ENCODE measurements around the gene SMG5.

GRCh38 chr1:156226116-156226538, 56.5 kb downstream of the SMG5 start:
- TF ChIP-seq CTCF (conservative IDR thresholded peaks at IDR 0.05 in 1 of 2, IDR thresholded peaks at IDR 0.05 in 1 of 2; ENCODE audit: low read depth in 1 of 2, low read length in 2 of 2) = no peak
- TF ChIP-seq EZH2 (IDR thresholded peaks at IDR 0.05; ENCODE audit: low read length, missing control alignments) = no peak
